Sciatic nerve (tissue), 2 donors: ENCODE data around the gene TMEM62. TPM values are rescaled to one million over a fixed set of nuclear protein-coding genes. Genes with fewer than 3 reads are reported as not detected.
"Not testable (repeated sequence)": the region's sequence is repeated elsewhere in the genome, so short reads cannot be mapped to it uniquely, and the experiment has no call there.

Experiments used
- ATAC-seq: fragments of 200-7000 bp; cut with Tn5 transposase; one replicate; pipeline ENCODE4 v1.9.1; 2020; ENCODE audit warnings: mild to moderate bottlenecking, moderate library complexity
- DNase-seq: peaks from one replicate; pipeline ENCODE4 v3.0.0-alpha.2; 2020; ENCODE audit warnings: low spot score
- intact Hi-C: fragments of 100-400 bp; cut with DNase I; formaldehyde crosslinking; loops from one replicate; pipeline ENCODE4 v1.14.2; 2022
- total RNA-seq: library from RNA; stranded (reverse); fragmentation: NEBNext Ultra II Directional; extraction: Animal tissue kit (Norgen Biotek cat#: 25700); gene quantifications from one replicate; pipeline ENCODE4 v1.2.1, GENCODE V29; 2021
- donor health status: DM: no; HTN: no; CAD: no.
- donor health status: DM: no; HTN: no; CAD: no.

Gene TMEM62
- total RNA-seq, 1 donor from 2014 or later: 24.4 TPM

DNA sequence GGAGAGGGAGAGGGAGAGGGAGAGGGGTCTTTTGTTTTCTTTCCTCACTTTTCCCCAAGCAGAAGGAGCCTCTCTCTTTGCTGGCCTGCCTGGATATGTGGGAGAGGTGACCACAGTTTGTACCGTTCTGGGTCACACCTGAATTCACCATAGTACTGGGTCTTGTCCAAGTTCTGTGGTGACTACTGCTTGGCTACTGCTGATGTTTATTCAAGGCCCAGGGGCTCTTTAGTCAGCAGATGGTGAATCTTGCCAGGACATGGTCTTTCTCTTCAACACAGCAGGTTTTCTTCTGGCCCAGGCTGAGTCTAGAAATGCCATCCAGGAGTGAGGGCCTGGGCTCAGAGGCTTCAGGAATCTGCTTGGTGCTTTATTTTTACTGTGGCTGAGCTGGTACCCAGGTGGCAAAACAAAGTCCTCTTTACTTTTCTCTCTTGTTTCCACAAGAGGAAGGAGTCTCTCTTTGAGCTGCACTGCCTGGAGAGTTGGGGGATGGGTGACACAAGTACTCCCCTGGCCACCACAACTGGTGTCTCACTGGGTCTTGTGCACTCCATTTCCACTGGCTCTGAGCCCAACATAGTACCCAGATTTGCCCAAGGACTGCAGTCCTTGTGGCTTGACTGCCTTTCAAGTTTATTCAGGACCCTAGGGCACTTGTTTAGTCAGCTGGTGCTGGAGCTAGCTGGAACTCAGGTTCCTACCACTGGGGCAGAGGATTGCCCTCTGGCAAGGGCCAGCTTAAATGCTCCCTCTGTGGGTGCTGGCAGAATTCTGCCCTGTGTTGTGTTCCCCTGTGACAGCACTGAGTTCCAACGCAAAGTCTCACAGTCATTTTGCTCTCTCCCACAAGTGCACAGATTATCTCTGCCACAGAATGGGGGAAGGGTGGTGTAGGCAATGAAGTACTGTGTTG is 35.1 kb downstream of the TMEM62 start:
- no peak for DNase-seq
- intact Hi-C loops: no loop called here
- ATAC-seq: no peak

- no peak for ATAC-seq
- intact Hi-C loops: no loop called here
- DNase-seq: no peak
Measured at GRCh38 chr15:43169888-43170287, 36.5 kb downstream of the TMEM62 start.

GRCh38 chr15:43175656-43176309 is 42.4 kb downstream of the TMEM62 start:
- intact Hi-C loops, ATAC-seq, DNase-seq: not testable (repeated sequence)

DNA sequence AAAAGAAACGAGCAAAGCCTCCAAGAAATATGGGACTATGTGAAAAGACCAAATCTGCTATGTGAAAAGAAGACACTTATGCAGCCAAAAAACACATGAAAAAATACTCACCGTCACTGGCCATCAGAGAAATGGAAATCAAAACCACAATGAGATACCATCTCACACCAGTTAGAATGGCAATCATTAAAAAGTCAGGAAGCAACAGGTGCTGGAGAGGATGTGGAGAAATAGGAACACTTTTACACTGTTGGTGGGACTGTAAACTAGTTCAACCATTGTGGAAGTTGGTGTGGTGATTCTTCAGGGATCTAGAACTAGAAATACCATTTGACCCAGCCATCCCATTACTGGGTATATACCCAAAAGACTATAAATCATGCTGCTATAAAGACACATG is 43.8 kb downstream of the TMEM62 start:
- intact Hi-C loops, ATAC-seq, DNase-seq: not testable (repeated sequence)

DNA sequence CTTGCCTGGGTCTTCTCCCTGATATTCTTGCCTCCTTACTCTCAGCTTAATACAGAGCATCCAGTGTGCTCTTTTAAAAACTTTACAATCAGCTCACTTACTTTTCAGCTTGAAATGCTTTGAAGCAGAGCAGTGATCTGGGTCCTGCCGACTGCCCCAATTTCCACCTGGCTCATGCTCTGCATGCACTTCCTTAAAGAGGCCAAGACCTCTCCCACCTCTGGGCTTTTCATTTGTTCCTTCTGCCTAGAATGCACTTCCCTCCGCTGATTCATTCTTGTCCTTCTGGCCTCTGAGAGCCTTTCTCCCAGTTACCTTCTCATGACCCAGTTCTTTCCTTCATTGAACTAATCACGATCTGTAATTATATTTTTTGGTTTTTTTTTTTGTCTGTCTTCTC is 49.9 kb downstream of the TMEM62 start:
- intact Hi-C loops: no loop called here
- no peak for DNase-seq
- ATAC-seq: no peak

DNA sequence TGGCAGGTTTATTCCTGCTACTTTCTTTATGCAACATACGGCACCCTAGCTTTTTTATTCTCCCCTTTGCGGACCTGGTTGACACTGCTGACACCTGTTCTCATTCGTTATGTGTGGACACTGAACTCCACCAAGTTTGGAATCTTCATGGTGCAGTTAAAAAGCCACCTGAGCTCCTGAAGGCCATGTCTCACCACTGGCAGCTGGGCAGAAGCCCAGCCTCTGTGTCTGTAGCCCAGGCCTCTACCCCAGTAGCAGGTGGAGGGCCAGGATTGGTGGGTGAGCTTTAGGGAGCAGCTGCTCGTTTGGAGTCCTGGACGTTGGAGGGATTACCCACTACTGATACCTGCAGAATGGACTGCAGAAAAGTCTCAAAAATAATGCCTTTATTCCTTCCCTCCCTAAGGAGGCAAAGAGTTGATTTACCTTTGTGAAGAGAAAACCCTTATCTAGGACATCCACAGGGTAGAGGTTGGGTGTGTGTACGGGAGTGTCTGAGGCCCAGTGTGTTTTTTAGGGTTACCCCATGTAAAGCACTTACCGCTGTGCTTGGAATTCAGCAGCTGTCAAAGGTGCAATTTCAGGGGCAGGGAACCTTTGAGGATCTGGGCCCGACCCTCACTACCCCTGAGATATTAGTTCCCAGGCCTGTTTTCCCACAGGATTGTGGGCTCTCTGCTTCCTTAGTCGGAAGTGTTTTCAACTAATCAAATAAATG is 51.2 kb downstream of the TMEM62 start:
- intact Hi-C loops: no loop called here
- DNase-seq (no peak), ATAC-seq (peak; percentile 25)

DNA sequence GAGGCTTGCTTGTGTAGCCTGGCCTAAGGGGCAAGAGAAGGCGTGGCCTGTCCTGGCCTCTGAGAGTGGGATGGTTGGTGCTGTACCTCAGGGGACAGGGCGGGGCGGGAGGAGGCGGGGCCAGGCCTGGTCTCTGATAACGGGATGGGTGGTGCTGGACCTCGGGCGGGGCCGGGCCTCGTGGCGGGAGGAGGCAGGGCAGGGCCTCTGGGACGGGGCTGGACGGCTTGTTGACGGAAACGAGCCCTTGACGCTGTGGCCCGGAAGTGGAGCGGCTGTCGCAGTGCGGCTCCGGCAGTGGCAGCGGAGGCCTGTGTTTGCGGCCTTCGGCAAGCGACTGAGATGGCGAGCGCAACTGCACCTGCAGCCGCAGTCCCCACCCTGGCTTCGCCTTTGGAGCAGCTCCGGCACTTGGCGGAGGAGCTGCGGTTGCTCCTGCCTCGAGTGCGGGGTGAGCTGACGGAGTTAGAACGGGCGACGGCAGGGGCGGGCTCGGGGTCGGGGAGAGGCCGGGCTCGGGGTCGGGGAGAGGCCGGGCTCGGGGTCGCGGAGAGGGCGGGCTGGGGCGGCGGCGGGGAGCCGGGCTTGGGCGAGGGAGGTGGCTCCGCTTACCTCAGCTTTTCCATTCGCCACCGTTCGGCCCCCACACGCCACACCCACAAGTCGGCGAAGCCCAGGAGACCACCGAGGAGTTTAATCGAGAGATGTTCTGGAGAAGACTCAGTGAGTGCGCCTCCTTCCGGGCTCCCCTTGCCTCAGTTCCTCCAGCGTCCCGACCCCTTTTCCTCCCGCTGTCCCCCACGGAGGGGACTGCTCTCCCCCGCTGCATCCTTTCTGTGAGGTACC is 52.0 kb downstream of the TMEM62 start, which contains the start of gene CCNDBP1:
CCNDBP1 (plus strand) TSS at position 247 of the 846 bp plus-strand sequence; CDS start at position 343, 96 bp downstream.
- DNase-seq: peak; percentile 94
- intact Hi-C loops: no loop called here
- peak; percentile 97 for ATAC-seq

DNA sequence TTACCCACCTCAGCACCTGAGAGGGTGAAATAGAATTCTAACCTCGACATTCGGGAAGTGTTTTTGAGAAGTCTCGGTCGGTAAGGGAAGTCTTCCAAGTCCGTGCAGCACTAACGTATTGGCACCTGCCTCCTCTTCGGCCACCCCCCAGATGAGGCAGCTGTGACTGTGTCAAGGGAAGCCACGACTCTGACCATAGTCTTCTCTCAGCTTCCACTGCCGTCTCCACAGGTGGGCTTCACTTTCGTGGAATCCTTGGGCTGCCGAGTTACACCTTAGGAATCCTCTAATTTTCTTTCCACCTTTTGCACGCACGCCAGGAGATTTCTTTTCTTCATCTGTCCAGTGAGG is 52.6 kb downstream of the TMEM62 start:
- peak; percentile 16 for ATAC-seq
- intact Hi-C loops: no loop called here
- no peak for DNase-seq

DNA sequence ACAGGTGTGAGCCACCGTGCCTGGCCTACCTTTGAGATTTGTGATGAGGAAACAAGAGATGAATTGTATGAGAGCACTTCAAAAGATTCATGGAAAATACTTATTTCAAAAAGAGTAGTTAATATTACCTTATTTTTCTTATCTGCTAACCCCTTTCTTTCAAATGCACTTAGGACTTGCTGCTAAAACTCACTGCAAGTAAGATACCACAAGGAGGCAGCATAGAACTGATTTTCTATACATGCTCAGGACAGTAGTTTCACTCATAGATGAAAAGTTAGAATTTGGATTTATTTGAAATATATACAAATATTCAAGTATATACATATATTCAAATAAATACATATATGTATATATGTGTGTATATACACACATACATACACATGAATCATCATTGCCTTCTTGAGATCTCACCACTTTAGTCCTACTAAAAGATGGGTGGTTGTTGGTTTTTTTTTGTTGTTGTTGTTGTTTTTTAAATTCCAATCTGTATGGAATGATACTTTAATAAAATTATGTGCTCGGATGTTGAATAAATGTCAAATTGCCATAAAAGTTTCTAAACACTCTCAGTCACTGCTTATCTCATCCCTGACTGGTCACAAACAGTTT is 54.3 kb downstream of the TMEM62 start:
- ATAC-seq: no peak
- DNase-seq: no peak
- intact Hi-C loops: no loop called here

DNA sequence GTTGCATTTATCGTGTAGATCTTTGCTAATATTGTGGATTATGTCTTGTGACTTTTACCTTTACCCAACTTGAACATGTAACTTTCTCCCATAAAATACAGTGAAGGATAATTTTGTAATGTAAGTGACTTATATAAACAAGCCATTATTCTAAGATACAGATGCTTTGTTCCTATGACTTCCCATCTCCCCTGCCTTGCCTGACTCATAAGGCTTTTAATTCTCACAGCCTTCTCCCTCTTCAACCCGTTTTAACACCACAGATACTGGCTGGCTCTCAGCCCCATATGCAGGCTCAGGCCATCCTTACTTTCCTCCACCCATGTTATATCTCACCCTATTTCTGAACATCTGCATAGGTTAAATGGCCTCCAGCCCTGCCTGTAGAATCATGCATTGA is 55.9 kb downstream of the TMEM62 start:
- ATAC-seq (no peak), DNase-seq (no peak)
- intact Hi-C loops: no loop called here

DNA sequence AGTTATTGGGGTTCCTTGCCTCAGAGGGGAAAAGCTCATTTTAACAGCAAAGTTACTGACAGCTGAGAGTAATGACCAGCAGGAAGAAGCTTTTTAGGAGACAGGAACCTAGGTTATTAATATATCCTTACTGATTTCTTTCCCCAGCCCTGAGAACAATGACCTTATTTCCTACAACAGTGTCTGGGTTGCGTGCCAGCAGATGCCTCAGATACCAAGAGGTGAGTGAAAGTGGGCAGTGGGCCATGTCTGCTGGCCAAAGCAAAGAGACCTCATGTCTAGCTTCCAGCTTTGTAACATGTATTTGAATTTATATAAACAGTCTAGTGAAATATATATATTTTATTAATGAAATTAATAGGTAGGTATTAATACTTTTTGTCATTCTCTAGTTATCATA is 56.8 kb downstream of the TMEM62 start:
- no peak for DNase-seq
- intact Hi-C loops: no loop called here
- ATAC-seq: no peak

- intact Hi-C loops: no loop called here
- ATAC-seq (no peak), DNase-seq (no peak)
Measured at GRCh38 chr15:43193710-43194109, 60.3 kb downstream of the TMEM62 start.

DNA sequence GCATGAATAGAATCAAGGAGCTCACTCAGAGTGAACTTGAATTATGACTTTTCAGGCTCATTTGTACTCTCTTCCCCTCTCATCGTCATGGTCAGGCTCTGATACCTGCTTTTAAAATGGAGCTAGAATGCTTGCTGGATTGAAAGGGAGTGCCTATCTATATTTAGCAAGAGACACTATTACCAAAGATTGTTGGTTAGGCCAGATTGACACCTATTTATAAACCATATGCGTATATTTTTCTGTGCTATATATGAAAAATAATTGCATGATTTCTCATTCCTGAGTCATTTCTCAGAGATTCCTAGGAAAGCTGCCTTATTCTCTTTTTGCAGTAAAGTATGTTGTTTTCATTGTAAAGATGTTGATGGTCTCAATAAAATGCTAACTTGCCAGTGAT is 61.4 kb downstream of the TMEM62 start:
- ATAC-seq (no peak), DNase-seq (no peak)
- intact Hi-C loops: no loop called here

DNA sequence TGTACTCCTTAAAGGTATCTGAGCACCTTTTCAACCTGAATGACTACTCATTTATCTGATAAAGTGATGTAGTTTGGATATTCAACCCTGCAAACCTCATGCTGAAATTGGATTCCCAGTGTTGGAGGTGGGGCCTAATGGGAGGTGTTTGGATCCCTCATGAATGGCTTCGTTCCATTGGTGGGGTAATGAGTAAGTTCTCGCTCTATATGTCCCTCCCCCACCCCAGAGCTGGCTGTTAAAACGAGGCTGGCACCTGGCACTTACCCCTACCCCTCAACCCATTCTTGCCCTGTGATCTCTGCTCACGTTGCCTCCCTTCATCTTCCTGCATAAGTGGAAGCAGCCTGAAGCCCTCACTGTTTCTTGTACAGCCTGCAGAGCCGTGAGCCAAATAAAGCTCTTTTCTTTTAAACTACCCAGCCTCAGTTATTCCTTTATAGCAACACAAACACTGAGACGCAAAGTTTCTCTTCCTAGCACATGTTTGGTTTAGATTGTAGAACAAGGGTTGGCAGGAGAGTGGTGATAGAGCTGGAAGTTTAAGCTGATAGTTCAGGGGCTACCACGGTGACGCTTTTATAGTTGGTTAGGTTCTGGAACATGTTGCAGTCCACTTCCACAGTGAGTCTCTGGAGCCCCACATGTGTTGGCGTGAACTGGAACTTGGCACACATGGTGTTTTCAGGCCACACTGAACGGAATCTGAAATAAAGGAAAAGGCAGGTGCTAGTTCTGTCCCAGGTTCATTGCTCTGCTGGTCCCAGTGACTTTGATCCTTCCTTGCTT is 63.6 kb downstream of the TMEM62 start:
- intact Hi-C loops: no loop called here
- ATAC-seq: no peak
- DNase-seq: no peak

- intact Hi-C loops, DNase-seq, ATAC-seq: not testable (repeated sequence)
Measured at GRCh38 chr15:43197773-43198172, 64.4 kb downstream of the TMEM62 start.

DNA sequence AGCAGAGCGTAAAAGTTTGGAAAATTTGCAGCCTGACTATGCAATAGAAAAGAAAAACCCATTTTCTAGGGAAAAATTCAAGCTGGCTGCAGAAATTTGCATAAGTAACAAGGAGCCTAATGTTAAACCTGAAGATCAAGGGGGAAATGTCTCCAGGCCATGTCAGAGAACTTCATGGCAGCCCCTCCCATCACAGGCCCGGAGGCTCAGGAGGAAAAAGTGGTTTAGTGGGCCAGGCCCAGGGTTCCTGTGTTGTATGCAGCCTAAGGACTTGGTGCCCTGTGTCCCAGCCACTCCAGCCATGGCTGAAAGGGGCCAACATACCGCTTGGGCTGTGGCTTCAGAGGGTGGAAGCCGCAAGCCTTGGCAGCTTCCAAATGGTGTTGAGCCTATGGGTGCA is 65.2 kb downstream of the TMEM62 start:
- intact Hi-C loops, ATAC-seq, DNase-seq: not testable (repeated sequence)

DNA sequence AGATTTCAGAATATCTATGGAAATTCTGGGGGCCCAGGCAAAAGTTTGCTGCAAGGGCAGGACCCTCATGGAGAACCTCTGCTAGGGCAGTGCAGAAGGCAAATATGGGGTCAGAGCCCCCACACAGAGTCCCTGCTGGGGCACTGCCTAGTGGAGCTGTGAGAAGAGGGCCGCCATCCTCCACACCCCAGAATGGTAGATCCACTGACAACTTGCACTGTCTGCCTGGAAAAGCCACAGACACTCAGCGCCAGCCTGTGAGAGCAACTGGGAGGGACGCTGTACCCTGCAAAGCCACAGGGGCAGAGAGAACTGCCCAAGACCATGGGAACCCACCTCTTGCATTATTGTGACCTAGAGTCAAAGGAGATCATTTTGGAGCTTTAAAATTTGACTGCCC is 65.6 kb downstream of the TMEM62 start:
- ATAC-seq (no peak), DNase-seq (no peak)
- intact Hi-C loops: no loop called here
